Kidney epithelial cell (primary cell): Measurements from ENCODE around the gene RNF113A. TPM values are rescaled to one million over a fixed set of nuclear protein-coding genes. Genes with fewer than 3 reads are reported as not detected.
A peak's percentile ranks its signal among the peaks of the same experiment; 100 is the strongest.

Experiments used
- DNase-seq: peaks from one replicate; pipeline ENCODE4 v3.0.0-alpha.2; 2010; ENCODE audit warnings: low read depth
- H3K27me3 ChIP-seq: 2 replicates; pipeline ENCODE4 v1.6.0; 2011; ENCODE audit warnings: low read length; ENCODE audit not compliant: control insufficient read depth, insufficient read depth
- H3K36me3 ChIP-seq: 2 replicates; pipeline ENCODE4 v1.5.1; 2011; ENCODE audit warnings: low read length; ENCODE audit not compliant: control insufficient read depth, insufficient read depth
- H3K4me3 ChIP-seq: 2 replicates; pipeline ENCODE4 v1.5.1; 2011; ENCODE audit warnings: low read depth, mild to moderate bottlenecking, control low read depth, low read length
- CTCF ChIP-seq: IDR thresholded peaks from 2 replicates; pipeline ENCODE4 v1.5.1; 2011; ENCODE audit warnings: mild to moderate bottlenecking, moderate library complexity, low read length, control low read depth, inconsistent platforms; ENCODE audit not compliant: insufficient read depth, poor library complexity, severe bottlenecking
- total RNA-seq: library from RNA; depleted of rRNA; stranded (reverse); fragments of >200 nt; gene quantifications from 2 replicates; pipeline ENCODE4 v1.2.3, GENCODE V29; 2015

RNF113A gene
- total RNA-seq, 1 donor from 2014 or later: 22.0 TPM

- DNase-seq: no peak
- Histone ChIP-seq H3K4me3 (no peak overlapping the region), H3K27me3 (no peaks in the 10 kb centered on the region), H3K36me3 (no peaks in the 10 kb centered on the region)
- TF ChIP-seq CTCF: peak; percentile 66
Measured at GRCh38 chrX:119880552-119881437, 9.3 kb upstream of the RNF113A start.

GRCh38 chrX:119880076-119880475 is 8.5 kb upstream of the RNF113A start:
- no peaks in the 10 kb centered on the region for H3K36me3 ChIP-seq
- H3K4me3 ChIP-seq: no peak overlapping the region
- no peaks in the 10 kb centered on the region for H3K27me3 ChIP-seq
- TF ChIP-seq CTCF: no peak
- DNase-seq: no peak

GRCh38 chrX:119878740-119879139 is 7.2 kb upstream of the RNF113A start:
- Histone ChIP-seq H3K36me3 (no peaks in the 10 kb centered on the region), H3K27me3 (no peaks in the 10 kb centered on the region), H3K4me3 (no peak overlapping the region)
- no peak for TF ChIP-seq CTCF
- no peak for DNase-seq

GRCh38 chrX:119871245-119871598 is 311 bp downstream of the RNF113A start:
- no peaks in the 10 kb centered on the region for H3K27me3 ChIP-seq
- no peak for DNase-seq
- H3K36me3 ChIP-seq: no peaks in the 10 kb centered on the region
- H3K4me3 ChIP-seq: peak overlapping the region; percentile 76
- no peak for TF ChIP-seq CTCF

GRCh38 chrX:119870626-119871131 is 854 bp downstream of the RNF113A start:
- peak overlapping the region; percentile 76 for H3K4me3 ChIP-seq
- TF ChIP-seq CTCF: no peak
- H3K36me3 ChIP-seq: no peaks in the 10 kb centered on the region
- H3K27me3 ChIP-seq: no peaks in the 10 kb centered on the region
- no peak for DNase-seq

- TF ChIP-seq CTCF: no peak
- Histone ChIP-seq H3K4me3 (peak overlapping the region; percentile 44), H3K36me3 (no peaks in the 10 kb centered on the region), H3K27me3 (no peaks in the 10 kb centered on the region)
- no peak for DNase-seq
Measured at GRCh38 chrX:119853444-119853843, 18.1 kb downstream of the RNF113A start.
